B cell (primary cell): ENCODE results near the gene SLC35E2B.

Source experiments
- CTCF ChIP-seq: fragments of 200-600 bp; IDR thresholded peaks from one replicate; pipeline ENCODE4 v1.8.0; 2022; ENCODE audit warnings: antibody characterized with exemption, mild to moderate bottlenecking
- EZH2 ChIP-seq: IDR thresholded peaks from 2 replicates; pipeline ENCODE4 v1.6.1; 2012; ENCODE audit warnings: borderline replicate concordance, low read depth, mild to moderate bottlenecking, moderate library complexity, low read length; ENCODE audit not compliant: insufficient read depth, poor library complexity, severe bottlenecking

- no peak for TF ChIP-seq CTCF
- no peak for TF ChIP-seq EZH2
Measured at GRCh38 chr1:1703796-1704195, 11.2 kb upstream of the SLC35E2B start.
